Dermis blood vessel endothelial cell (primary cell): ENCODE measurements around the gene SNX30. TPM values are rescaled to one million over a fixed set of nuclear protein-coding genes. Genes with fewer than 3 reads are reported as not detected.

ENCODE experiments used
- DNase-seq: peaks from one replicate; pipeline ENCODE4 v3.0.0; 2010
- total RNA-seq: library from RNA; depleted of rRNA; stranded (reverse); fragments of >200 nt; gene quantifications from 2 replicates; pipeline ENCODE4 v1.2.3, GENCODE V29; 2014

The SNX30 gene
- total RNA-seq, 1 donor from 2014 or later = 8.5 TPM

GRCh38 chr9:112783551-112783954 is 33.0 kb downstream of the SNX30 start:
- no peak for DNase-seq

DNA sequence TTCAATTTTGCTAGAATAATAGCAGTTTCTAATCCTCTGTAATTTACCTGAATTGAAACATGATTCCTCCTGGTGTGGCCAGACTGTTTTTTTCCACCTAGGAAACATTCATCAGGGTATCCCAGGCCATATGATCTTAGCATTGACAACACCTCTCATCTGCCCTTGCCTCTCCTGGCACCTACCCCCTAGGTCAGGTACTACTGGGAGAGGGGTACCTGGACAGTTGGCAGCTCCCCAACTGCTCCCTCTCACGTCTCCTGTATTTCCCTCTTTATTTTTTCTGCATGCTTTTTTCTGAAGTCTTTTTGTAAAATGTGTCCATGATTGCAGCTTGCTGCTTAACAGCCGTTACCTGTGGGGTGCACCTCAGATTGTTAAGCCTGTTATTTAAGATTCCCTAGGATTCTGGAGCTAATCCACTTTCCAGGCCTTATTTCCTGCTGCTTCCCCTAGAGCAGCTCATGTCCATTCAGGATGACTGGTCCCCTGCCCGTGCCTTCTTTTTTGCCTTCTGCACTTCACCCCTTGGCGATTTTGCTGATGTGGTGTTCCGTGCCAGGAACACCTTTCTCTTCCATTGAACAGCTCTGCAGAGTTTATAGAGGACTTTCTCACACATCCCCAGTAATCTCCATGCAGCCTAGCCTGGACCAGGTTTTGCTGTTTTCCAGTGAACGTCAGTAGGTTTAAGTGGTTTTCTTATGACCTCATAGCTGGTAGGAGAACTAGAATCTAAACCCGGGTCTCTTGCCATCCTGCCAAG is 33.6 kb downstream of the SNX30 start:
- peak; percentile 41 for DNase-seq

DNA sequence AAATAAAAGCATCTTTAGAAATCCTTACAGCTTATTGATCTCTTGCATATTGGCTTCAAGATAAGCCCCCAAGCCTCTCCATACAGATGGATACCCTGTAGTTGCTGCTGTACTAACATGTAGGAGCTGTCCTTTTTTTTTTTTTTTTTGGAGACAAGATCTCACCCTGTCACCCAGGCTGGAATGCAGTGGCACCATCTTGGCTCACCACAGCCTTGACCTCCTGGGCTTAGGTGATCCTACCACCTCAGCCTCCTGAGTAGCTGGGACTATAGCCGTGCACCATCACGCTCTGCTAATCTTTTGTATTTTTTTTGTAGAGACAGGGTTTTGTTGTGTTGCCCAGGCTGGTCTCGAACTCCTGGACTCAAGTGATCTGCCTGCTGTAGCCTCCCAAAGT is 35.4 kb downstream of the SNX30 start:
- DNase-seq = no peak

DNA sequence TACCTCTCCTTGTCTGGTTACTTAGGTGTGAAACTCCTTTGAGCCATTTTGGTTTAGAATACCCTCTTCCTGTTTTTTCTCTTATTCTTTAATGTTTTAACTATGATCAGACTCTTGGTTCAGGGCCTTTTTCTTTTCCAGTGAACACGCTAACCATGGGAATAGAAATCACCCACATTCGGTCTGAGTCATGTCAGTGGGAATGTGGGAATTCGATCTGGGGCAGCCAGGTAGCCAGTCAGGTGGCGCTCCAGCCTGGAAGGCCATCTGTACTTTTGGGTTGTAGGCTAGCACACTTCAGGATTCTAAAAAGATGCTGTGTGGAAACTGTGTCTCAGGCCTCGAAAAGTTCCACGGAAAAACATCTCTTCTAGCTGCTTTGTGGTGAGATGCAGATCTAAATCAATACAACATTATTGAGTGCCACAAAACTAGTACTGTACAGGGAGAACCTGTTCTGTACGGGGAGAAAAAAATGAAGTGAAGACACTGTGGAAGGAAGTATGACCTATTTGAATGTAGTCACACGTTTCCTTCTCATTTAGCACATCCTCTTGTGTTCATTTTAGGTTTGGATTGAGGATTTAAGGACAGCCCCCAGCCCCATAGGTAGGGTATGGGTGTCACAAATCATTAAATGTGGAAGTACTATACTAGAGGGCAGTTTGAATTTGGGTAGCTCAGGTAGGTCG is 36.4 kb downstream of the SNX30 start:
- no peak for DNase-seq

DNA sequence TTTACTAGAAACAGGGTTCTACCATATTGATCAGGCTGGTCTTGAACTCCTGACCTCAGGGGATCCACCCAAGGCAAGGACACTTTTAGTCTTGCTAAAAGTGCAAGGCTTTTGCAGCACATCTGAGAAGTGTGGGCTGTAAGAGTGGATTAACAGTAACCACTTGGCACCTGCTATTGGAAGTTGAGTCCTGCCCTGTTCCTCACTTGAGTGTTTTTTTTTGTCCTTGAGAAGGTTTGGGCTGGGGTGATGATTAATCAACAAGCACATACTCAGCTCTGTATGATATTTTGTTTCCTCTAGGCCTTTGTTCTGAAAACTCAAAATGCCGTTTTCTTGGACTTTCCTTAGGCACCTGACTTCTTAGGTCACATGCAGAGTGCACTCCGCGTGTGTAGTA is 37.4 kb downstream of the SNX30 start:
- no peak for DNase-seq

DNA sequence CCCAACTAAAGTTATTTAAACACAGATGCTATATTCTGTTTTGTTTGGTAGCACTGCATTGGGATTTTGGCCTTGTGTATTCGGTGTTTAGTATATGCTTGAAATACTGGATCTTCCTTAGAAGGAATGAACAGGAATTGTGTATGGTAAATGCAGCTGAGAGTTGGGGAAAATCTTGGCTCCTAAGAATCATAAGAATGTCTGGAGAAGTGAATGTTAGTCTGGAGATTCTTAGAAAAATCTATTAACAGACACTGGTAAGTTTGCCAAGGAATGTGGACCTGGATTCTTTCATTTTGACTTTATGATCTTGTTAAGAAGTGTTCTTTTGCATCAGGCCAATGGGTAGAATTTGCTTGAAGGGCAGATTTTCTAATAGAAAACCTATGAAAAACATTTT is 38.9 kb downstream of the SNX30 start:
- no peak for DNase-seq

- no peak for DNase-seq
These were observed 39.6 kb downstream of the SNX30 start for GRCh38 chr9:112789891-112790774.

DNA sequence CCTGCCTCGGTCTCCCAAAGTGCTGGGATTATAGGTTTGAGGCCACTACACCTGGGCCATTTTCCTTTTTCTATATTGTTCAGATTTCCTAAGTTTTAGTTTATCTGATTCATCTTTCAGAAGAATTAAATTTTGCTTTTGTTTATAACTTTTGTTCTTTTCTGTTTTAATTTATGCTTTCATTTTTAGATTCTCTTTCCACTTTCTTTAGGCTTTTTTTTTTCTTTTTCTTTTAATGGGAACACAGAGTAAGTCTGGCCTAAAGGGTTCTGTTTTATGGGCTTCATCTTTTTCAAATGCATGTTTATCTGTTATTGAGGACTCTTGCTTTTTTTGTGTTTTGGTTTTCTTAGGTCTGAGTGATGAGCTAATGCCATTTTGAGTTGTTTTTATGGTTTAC is 42.1 kb downstream of the SNX30 start:
- no peak for DNase-seq

DNA sequence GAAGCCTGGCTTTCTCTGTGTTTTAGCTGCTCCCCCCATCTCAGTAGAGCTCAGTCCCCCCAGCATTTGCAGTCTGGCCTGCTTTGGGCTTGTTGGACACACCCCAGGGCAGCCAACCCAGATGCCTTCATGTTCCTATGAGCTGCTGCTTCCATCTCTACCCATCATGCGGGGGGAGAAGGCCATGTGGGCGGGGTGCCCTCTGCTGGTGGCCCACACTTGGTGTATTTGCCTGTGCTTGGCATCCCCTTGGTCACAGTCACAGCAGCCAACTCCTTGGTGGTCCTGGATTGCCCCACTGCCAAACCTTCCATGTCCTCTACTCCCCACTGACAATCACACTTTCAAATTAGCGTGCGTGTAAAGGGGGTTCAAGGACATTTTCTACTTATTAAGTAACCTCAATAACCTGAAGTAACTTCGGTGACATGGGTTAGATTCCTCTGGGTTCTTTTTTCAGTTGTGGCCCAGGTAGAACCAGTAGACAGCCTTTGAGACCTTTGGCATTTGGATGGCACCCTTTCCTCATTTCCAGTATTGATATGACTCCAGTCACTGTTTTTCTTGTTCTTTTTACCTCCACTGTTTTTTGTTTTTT is 42.8 kb downstream of the SNX30 start:
- peak; percentile 76 for DNase-seq

DNA sequence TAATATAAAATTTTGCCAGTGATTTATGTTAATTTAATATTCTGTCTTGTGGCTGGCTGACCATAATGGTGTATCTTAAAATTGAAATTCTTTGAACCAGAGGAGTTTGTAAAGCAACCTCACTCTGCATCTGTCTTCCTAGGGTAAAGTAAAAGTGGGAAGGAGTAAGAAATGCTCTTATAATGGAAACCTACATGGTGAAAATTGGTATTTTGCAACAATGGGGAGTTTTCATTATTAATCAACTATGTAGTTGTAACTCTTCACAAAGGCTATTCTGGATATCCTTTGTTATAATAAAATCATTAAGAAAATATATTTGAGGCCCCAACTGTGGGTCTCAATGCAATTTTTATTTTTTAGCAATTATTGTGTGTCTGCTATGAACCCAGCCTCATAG is 44.2 kb downstream of the SNX30 start:
- DNase-seq = no peak

DNA sequence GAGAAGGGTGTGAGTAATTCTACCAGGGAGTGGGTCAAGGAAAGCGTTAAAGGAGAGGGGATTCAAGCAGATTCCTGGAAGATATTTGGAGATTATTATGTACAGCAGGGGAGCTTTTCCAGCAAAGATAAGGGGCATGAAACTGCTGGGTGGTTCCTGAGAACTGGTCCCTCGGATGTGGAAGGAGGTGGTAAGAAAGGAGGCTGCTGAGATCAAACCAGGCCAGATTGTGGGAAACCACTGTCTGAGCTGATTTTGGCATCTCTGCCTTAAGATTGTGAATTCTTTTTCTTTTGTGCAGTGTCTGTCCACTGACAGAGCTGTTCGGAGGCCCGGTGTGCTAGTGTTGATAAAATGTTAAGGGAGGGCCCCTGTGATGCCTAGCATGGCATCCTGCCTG is 45.4 kb downstream of the SNX30 start:
- DNase-seq = no peak

DNA sequence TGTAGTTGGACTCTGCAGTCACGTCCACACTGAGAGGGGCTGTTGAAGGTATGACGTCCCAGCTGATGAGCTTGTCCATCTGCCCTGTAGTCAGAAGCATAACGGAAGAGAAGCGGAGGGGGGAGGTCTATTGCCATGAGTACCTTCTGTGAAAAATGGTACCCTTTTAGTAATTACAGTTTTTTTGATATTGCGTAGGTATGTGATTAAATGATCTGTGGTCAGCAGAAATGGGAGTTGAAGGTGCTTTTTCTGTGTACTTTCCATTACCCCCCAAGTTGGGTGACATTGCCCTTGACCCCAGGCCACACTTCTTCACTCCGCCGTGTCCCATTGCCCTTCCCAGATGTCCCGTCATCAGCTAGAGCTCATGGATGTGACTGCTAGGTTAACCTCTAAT is 45.9 kb downstream of the SNX30 start:
- DNase-seq = no peak

DNA sequence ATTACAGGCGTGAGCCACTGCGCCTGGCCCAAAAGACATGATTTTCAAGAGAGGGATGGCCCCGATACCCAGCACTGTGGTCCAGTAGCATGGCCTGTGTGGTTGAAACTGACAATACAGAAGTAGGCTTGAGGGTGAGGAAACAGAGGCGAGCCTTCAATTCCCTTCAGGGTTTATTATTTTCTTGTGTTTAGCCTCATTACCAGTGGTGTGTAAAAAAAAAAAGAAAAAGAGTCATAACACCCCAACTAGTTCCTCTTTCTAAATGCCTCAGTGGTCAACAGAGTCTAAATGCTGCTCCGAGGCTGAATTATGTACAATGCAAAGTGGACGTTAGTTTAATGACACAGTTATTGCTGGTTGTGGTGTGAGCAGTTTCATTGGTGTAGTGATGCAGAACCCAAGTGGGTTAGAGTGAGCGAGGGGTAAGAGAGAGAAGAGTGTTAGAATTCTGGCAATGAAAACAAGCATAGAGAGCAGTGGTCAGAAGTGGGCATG is 58.8 kb downstream of the SNX30 start:
- DNase-seq = no peak

- DNase-seq = peak; percentile 17
These were observed 59.3 kb downstream of the SNX30 start for GRCh38 chr9:112809906-112810305.

DNA sequence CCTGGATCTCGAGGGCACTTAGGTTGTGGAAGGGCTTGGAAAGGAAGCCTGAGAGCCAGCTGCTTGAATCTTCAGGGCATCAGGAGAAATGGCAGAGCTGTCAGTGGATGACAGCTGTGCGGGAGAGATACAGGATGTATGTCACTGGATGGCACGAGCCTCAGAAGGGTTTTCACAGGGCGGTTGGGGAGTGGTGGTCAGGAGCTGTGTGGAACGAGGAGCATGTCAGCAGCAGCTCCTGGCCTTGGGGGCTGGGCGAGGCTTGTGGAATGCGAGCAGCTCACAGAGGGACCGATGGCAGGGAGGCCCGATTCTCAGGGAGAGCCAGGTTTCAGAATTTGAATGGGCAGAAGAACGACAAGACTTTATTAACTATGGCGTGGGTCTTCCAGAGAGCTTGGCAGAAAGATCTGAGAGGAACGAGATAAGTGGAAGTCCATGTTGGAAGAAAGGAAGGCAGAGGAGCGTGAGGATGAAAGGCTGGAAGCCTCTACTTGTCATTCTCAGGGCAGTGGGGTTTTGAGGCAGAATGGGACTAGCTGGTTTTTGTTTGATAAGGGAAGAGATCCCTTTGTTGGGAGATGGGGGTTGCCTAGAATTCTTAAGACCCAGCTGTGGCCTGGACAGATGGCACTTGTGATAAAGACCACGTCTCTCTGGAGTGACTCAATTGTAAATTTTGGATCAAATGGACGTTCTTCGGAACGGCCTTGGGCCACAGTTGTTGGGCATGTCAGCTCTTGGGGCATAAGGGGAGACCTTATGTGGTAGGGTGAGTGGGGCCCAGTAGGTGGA is 60.3 kb downstream of the SNX30 start:
- DNase-seq = no peak

- no peak for DNase-seq
These were observed 61.0 kb downstream of the SNX30 start for GRCh38 chr9:112811518-112811917.

GRCh38 chr9:112815868-112816267 is 65.3 kb downstream of the SNX30 start:
- DNase-seq = no peak

GRCh38 chr9:112817860-112818203 is 67.3 kb downstream of the SNX30 start:
- no peak for DNase-seq

GRCh38 chr9:112819635-112820496 is 69.3 kb downstream of the SNX30 start:
- DNase-seq = peak; percentile 75

DNA sequence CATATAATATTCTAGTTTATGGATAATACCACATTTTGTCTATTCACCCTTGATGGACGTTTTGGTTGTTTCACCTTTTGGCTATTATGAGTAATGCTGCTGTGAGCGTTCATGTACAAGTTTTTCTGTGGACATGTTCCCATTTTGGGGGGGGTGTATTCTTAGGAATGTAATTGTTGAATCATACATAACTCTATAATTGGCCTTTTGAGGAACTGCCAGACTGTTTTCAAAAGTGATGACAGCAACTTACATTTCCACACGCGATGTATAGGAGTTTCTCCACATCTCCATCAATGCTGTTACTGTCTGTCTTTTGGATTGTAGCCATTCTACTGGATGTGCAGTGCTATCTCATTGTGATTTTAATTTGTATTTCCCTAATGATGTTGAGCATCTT is 70.3 kb downstream of the SNX30 start:
- DNase-seq = no peak

- no peak for DNase-seq
These were observed 72.1 kb downstream of the SNX30 start for GRCh38 chr9:112822618-112823017.
